ENCODE measurements around the gene CCNJL.

CCNJL gene

DNA sequence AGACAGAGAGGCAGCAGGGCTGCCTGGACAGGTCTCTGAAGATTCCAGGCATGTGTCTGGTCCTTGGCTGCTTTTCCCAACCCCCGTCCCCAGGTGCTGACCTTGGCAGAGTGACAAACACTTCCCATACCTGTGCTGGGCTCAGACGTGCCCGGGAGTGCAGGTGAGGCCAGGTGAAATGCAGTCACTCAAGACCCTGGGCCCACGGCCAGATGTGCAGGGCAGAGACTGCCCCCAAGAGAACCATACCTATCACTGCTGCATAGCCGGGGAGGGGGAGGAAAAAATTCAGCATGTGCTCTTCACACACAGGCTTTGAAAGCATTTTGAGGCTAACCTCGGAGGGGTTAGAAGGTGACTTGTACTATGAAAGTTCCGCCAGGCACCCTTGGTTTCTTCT lies 22.6 kb downstream of the CCNJL start:
- no peak for DNase-seq

DNA sequence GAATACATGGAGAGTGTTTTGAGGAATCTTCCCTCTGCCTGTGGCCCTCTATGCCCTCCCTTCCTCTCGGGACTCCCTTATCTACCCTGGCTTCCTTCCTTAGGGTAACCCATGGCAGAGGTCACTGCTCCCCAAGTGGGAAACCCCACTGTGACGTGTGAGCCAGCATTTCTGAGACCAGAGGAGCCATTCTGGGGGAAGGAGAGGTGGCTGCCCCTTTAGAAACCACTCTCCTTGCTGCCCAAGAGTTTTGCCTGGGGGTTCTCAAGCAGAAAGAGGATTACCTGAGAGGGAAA lies 23.1 kb downstream of the CCNJL start:
- DNase-seq, result no peak

GRCh38 chr5:160287378-160288051 lies 24.8 kb downstream of the CCNJL start:
- no peak for DNase-seq

GRCh38 chr5:160286947-160287346 lies 25.4 kb downstream of the CCNJL start:
- DNase-seq, result no peak

GRCh38 chr5:160285316-160285715 lies 27.0 kb downstream of the CCNJL start:
- no peak for DNase-seq

GRCh38 chr5:160284291-160284873 lies 28.0 kb downstream of the CCNJL start:
- DNase-seq, result no peak

DNA sequence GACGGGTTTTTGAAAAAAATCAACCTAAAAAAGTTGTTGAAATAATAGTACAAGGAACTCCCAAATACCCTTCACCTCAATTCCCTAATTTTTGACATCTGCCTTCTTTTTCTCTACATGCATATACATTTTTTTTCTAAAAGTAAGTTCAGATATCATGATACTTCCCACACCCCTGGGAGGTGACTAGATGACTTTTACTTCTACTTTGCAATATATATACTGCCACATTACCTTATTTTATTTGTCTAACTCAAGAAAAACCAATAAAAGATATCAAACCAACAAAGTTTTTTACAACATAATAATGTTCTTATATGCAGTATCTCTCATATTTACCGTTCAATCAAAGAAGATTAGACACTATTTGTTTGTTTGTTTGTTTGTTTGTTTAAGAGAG lies 31.1 kb downstream of the CCNJL start:
- no peak for DNase-seq

- no peak for DNase-seq
Measured at GRCh38 chr5:160280384-160281095, 31.8 kb downstream of the CCNJL start.

DNA sequence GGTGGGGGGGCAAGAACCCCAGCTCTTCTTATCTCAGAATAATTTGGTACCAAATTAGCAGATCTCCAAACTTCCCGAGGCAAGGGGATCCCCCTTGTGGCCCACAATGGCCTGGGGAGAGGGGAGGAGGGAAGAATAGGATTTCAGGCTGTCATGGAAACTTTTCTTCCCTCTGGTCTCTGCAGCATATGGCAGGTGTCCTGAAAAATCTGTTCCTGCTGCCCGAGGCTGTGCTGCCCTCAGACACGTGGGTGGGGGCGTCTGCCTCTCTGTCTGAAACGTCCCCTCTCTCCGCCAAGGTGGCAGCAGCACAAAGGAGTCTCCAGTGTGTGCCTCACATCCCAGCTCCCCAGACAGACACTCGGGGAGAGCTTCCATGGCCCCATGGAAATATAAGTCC lies 34.0 kb downstream of the CCNJL start:
- DNase-seq, result no peak

DNA sequence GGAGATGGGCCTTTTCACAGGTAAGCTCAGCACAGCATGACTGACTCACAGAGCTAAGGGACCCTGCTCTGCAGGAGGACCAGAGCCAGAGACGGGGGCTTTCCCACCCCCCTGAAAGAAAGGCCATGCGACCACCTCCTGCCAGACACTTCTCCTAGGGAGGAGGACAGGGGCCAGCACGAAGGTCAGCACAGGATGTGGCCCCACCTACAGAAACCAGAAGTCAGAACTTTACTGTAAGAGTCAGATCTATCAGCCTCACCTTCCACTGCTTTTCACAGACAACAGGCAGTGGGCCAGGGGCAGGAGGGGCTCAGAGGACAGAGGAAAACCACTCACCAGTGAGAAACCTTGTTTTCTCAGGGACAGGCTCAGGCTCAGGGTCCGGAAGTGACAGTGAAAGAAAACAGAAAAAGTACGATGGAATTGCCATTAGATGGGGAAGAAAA lies 37.9 kb downstream of the CCNJL start:
- DNase-seq, result no peak

DNA sequence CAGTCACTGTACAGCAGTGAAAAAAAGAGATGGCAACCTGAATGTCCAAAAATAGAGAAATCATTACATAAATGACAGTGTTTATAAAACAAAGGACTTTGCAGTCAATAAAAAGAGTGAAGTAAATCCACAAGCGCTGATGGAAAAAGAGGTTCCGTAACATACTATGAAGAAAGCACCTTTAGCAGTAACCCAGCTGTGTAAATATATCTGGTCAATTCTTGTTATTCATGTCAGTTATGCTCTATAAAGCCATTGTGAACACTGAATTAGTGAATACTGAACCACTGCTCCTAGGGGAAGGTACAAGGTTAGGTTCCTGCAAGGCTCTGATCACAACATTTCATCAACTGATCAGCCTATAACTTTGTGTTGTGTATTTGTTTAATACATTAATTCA lies 39.5 kb downstream of the CCNJL start:
- no peak for DNase-seq

DNA sequence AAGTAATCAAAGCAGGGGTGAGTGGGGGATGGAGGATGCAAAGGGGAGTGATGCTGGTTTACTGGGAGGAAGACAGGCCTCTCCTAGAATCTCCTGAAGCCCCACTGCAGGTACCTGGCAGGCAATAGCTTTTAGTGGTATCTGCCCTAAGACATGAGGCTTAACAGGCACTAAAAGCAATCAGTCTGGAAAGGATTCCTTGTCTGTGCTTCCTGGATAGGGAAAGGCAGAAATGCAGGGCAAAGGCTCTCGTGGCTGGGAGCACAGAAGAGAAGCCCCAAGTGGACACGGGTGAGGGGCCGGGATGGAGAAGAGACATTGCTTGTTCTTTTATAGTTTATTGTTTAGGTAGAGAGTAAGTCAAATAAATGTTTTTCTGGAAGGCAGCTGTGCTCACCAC lies 40.1 kb downstream of the CCNJL start:
- DNase-seq, result no peak

DNA sequence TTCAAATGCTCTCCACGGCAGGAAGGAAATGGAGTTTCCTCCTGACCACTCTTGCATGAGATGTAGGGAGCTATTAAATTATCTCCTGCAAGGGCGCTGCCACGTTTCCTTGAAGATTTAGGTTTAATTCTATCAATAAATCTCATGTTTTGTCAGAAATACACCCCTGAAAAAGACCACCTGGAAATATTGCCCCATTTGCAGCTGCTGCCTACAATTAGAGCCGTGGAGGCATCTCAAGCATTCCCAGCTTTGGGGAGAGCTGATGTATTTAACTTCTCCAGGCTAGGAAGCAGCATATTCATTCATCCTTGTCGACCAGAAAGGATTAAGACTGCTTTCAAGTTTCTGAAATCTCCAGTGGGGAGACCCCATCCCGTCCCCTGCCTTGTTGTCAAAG lies 40.5 kb downstream of the CCNJL start:
- no peak for DNase-seq

GRCh38 chr5:160271396-160271795 lies 41.0 kb downstream of the CCNJL start:
- no peak for DNase-seq

- DNase-seq, result no peak
Measured at GRCh38 chr5:160270704-160271103, 41.7 kb downstream of the CCNJL start.

DNA sequence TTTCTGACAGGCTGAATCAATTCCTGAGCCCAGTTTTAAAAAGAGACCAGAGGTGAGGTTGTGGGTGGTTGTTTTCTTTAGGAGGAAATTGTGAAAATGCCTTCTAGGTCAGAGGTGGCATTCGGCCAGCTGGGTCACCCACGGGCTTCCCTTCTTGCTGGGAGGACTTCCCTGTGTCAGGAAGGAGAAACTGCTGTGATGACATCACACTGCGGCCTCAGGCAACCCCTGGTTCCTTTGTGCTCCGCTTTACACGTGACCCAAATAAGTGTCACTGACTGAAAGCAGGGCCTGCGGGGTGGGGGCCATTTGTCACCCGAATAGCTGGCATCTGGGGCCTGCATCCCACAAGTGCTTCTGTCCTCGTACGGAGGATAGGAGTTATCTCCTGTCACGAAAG lies 43.3 kb downstream of the CCNJL start:
- DNase-seq, result no peak

DNA sequence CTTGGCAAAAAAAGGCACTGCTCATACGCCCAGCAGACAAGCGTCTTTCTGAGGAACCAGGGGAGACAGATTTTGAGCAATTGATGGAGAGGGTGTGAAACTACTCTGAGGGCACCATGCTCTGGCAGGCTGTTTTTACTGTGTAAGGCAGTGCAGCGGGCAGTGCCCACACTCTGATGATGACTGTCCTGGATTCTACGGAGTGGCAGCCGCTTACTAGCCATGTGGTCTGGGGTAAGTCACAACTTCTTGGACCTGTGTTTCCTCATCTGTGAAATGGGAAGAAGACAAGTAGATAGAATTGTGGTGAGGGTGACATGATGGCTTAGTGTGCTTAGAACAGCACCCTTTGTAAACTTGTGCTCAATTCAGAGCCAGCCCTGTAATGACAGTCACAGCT lies 44.2 kb downstream of the CCNJL start:
- no peak for DNase-seq

GRCh38 chr5:160266752-160267345 lies 45.5 kb downstream of the CCNJL start:
- DNase-seq, result no peak

GRCh38 chr5:160266044-160266443 lies 46.3 kb downstream of the CCNJL start:
- DNase-seq, result no peak

DNA sequence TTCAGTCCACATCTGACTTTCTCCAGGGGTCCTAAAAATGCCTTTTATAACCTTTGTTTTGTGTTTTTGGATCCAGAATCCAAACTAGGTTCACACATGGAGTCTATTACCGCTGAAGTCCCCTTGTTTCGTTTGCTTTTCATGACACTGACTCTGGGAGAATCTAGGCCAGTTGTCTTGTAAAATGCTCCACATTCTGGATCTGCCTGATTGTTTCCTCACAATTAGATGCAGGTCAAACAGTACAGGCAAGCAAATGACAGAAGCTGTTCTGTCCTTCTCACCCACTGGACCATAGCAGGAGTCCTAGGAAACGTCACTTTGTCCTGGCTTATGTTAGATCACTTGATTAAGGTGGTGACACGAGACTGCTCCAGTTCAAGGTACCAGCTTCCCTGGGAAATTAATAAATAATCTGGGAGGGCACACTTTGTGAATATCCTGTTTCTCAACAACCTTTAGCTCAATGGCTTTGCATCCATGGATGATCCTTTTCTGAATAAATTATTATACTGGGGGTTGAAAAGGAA lies 49.0 kb downstream of the CCNJL start:
- no peak for DNase-seq

DNA sequence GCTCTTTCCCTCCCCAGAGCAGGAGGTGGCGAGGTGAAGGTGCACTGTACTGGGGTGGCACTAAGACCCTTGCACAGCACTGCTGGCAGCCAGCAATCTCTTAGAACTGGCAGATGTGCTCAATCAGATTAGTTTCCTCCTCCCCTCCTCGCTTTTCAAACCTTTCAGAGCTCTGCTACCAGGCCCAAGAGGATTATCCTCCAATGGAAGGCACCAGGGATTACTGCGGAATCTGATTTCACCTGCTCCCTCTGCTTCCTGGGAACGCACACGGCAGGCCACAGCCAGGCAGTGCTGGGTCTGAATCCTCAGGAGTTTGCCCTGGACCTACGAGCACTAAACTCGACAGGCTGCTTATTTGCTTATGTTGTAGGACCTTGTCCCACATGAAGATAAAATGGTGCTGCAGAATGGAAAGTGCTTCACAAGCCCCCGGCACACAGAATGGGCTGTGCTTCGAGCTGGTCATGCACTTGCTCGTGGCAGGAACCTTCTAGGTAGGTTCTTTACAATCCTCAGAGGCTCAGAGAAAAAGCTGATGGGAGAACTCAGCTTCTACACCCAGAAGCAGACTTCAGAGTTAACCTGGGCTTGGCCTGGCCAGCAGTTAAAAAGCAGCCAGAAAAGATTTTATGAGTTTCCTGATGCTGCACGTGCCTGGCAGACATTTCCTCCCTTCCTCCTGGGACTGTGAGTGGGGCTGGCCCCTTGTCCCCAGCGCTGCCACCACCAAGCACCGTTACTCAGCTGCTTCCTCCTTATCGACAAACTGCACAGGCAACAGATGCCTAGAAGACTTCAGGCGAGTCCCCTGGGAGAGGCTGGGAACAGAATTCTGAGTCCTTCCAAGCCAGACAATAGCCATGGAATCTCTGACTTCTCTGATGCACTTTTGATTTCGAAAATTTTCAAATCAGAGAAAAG lies 50.0 kb downstream of the CCNJL start:
- DNase-seq, result no peak
